ENCODE results near the gene KIAA1217.

KIAA1217 gene

GRCh38 chr10:24170199-24170598, 38.7 kb upstream of the KIAA1217 start:
- TF ChIP-seq CTCF (IDR thresholded peaks at IDR 0.05; ENCODE audit: insufficient read depth, low read length, missing control alignments), result no peak
- ChIA-PET CTCF (interaction anchor here (0.7 kb wide), 1 partner anchor 349 kb away, joined by 3 read pairs; no protein-coding TSS in a partner anchor), POLR2A (no interaction called here)
- no peak for DNase-seq (ENCODE audit: low read depth, low spot score)
- H3K4me3 ChIP-seq (ENCODE audit: low read depth, low read length), result no peak overlapping the region

- POLR2A ChIA-PET, result no interaction called here
- no peak for DNase-seq (ENCODE audit: low read depth, low spot score)
- no peak overlapping the region for H3K4me3 ChIP-seq (ENCODE audit: low read depth, low read length)
- CTCF ChIA-PET, result interaction anchor here (1.0 kb wide), 1 partner anchor 27 kb away, joined by 3 read pairs; no protein-coding TSS in a partner anchor
- no peak for TF ChIP-seq CTCF (IDR thresholded peaks at IDR 0.05; ENCODE audit: insufficient read depth, low read length, missing control alignments)
Observed at GRCh38 chr10:24172909-24173308, 36.0 kb upstream of the KIAA1217 start.

GRCh38 chr10:24174014-24174413, 34.9 kb upstream of the KIAA1217 start:
- ChIA-PET CTCF (interaction anchor here (1.0 kb wide), 1 partner anchor 25 kb away, joined by 3 read pairs; no protein-coding TSS in a partner anchor), POLR2A (no interaction called here)
- no peak for TF ChIP-seq CTCF (IDR thresholded peaks at IDR 0.05; ENCODE audit: insufficient read depth, low read length, missing control alignments)
- DNase-seq (ENCODE audit: low read depth, low spot score), result no peak
- H3K4me3 ChIP-seq (ENCODE audit: low read depth, low read length), result no peak overlapping the region

GRCh38 chr10:24176658-24177057, 32.3 kb upstream of the KIAA1217 start:
- no peak for DNase-seq (ENCODE audit: low read depth, low spot score)
- no peak for TF ChIP-seq CTCF (IDR thresholded peaks at IDR 0.05; ENCODE audit: insufficient read depth, low read length, missing control alignments)
- ChIA-PET CTCF (interaction anchor here (1.8 kb wide), 1 partner anchor 21 kb away, joined by 6 read pairs; no protein-coding TSS in a partner anchor), POLR2A (no interaction called here)
- H3K4me3 ChIP-seq (ENCODE audit: low read depth, low read length), result no peak overlapping the region

GRCh38 chr10:24177636-24178035, 31.3 kb upstream of the KIAA1217 start:
- no peak for TF ChIP-seq CTCF (IDR thresholded peaks at IDR 0.05; ENCODE audit: insufficient read depth, low read length, missing control alignments)
- CTCF ChIA-PET, result interaction anchor here (1.8 kb wide), 1 partner anchor 20 kb away, joined by 6 read pairs; no protein-coding TSS in a partner anchor
- no peak for DNase-seq (ENCODE audit: low read depth, low spot score)
- POLR2A ChIA-PET, result no interaction called here
- H3K4me3 ChIP-seq (ENCODE audit: low read depth, low read length), result no peak overlapping the region

- ChIA-PET POLR2A (no interaction called here), CTCF (interaction anchor here (1.7 kb wide), 1 partner anchor 187 kb away, joined by 5 read pairs; no protein-coding TSS in a partner anchor)
- no peak for DNase-seq (ENCODE audit: low read depth, low spot score)
- no peak for TF ChIP-seq CTCF (IDR thresholded peaks at IDR 0.05; ENCODE audit: insufficient read depth, low read length, missing control alignments)
- no peak overlapping the region for H3K4me3 ChIP-seq (ENCODE audit: low read depth, low read length)
Observed at GRCh38 chr10:24180891-24181290, 28.0 kb upstream of the KIAA1217 start.
